Immature natural killer cell (primary cell): ENCODE measurements around the gene ALOX12. TPM values are rescaled to one million over a fixed set of nuclear protein-coding genes. Genes with fewer than 3 reads are reported as not detected.
"Not testable (repeated sequence)": the region's sequence is repeated elsewhere in the genome, so short reads cannot be mapped to it uniquely, and the experiment has no call there.

Experiments used
- DNase-seq, 3 donors: peaks; one replicate each; pipeline ENCODE4 v3.0.0; 2022; ENCODE audit warnings: mixed read lengths in 1 of 3
- H3K27ac Mint-ChIP-seq, 6 donors: one replicate each; pipeline ENCODE4 v1.8.0; 2020; ENCODE audit warnings: mixed read lengths in 6 of 6, mild to moderate bottlenecking in 5 of 6, inconsistent platforms in 4 of 6, moderate library complexity in 3 of 6
- H3K27me3 Mint-ChIP-seq, 3 donors: one replicate each; pipeline ENCODE4 v1.8.0; 2020 to 2021; ENCODE audit warnings: low read depth in 3 of 3, mild to moderate bottlenecking in 3 of 3, mixed read lengths in 3 of 3, moderate library complexity in 3 of 3, inconsistent platforms in 1 of 3
- H3K36me3 Mint-ChIP-seq, 3 donors: one replicate each; pipeline ENCODE4 v1.8.0; 2020; ENCODE audit warnings: mixed read lengths in 3 of 3, inconsistent platforms in 2 of 3, mild to moderate bottlenecking in 2 of 3
- H3K4me1 Mint-ChIP-seq, 2 donors: one replicate each; pipeline ENCODE4 v1.8.0; 2020; ENCODE audit warnings: inconsistent platforms in 2 of 2, mild to moderate bottlenecking in 2 of 2, mixed read lengths in 2 of 2, moderate library complexity in 1 of 2
- H3K4me3 Mint-ChIP-seq, 5 donors: one replicate each; pipeline ENCODE4 v1.8.0; 2020; ENCODE audit warnings: mild to moderate bottlenecking in 5 of 5, mixed read lengths in 5 of 5, inconsistent platforms in 3 of 5, moderate library complexity in 3 of 5
- H3K9me3 Mint-ChIP-seq, 6 donors: one replicate each; pipeline ENCODE4 v1.8.0; 2020; ENCODE audit warnings: mild to moderate bottlenecking in 6 of 6, mixed read lengths in 6 of 6, inconsistent platforms in 4 of 6, moderate library complexity in 3 of 6
- polyA plus RNA-seq, 3 donors: library from polyadenylated mRNA; unstranded; fragments of 300-500 nt; fragmentation: Illumina TruSeq; gene quantifications; one replicate each; pipeline ENCODE4 v1.2.3, GENCODE V29; 2021

ALOX12 gene
- polyA plus RNA-seq, 3 donors from 2014 or later = 0.24 to 0.92 (median 0.83) TPM

GRCh38 chr17:7048968-7049367 lies 53.1 kb downstream of the ALOX12 start:
- H3K4me1 Mint-ChIP-seq = peaks cover 19 to 21% of the 10 kb centered on the region in 2 donors
- H3K9me3 Mint-ChIP-seq = no peaks in the 10 kb centered on the region
- no peak for DNase-seq
- H3K4me3 Mint-ChIP-seq = no peak overlapping the region
- H3K27me3 Mint-ChIP-seq = peaks cover under 1 to 8% (median 4%) of the 10 kb centered on the region in 3 donors
- no peaks in the 10 kb centered on the region for H3K36me3 Mint-ChIP-seq
- H3K27ac Mint-ChIP-seq = peak overlapping the region in 1 of 6 donors; percentile 40

DNA sequence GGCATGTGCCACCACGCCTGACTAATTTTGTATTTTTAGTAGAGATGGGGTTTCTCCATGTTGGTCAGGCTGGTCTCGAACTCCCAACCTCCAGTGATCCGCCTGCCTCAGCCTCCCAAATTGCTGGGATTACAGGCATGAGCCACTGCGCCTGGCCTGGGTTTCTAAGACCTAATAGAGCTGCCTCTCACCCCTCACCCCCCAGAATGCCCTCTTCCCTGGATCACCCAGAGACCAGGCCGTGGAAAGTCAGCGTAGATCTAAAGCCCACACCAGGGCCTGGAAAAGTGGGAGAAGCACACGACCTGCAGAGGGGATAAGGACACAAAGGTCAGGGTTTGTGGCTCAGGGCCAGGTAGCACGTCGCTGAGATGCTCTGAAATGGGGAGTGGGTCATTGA lies 54.7 kb downstream of the ALOX12 start:
- H3K4me1 Mint-ChIP-seq = peaks cover 19 to 21% of the 10 kb centered on the region in 2 donors
- not testable (repeated sequence) for H3K27me3 Mint-ChIP-seq

DNA sequence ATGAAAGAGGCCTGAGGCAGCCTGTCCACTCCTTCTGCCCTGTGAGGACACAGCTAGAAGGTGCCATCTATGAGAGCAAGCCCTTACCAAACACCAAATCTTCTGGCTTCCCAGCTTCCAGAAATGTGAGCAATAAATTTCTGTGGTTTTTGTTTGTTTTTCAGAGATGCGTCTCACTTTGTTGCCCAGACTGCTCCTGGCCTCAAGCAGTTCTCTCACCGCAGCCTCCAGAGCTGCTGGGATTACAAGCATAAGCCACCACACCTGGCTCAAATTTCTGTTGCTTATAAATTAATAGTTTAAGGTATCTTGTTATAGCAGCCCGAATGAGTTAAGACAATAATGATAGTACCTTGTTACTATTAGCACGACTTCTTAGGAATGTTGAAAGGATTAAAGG lies 60.5 kb downstream of the ALOX12 start:
- H3K4me1 Mint-ChIP-seq = peaks cover 0 to 2% of the 10 kb centered on the region in 2 donors
- H3K9me3 Mint-ChIP-seq = no peaks in the 10 kb centered on the region
- H3K27me3 Mint-ChIP-seq = peaks cover 0 to 6% (median 1%) of the 10 kb centered on the region in 3 donors
- H3K4me3 Mint-ChIP-seq = no peak overlapping the region
- H3K27ac Mint-ChIP-seq = no peak overlapping the region
- no peak for DNase-seq
- no peaks in the 10 kb centered on the region for H3K36me3 Mint-ChIP-seq

More for the DNA sequence above, 54.7 kb downstream of the ALOX12 start:
- H3K36me3 Mint-ChIP-seq, H3K9me3 Mint-ChIP-seq, DNase-seq, H3K27ac Mint-ChIP-seq, H3K4me3 Mint-ChIP-seq: not testable (repeated sequence)

- Mint-ChIP-seq H3K27ac (no peak overlapping the region), H3K36me3 (peaks cover 0 to 3% (median 0%) of the 10 kb centered on the region in 3 donors), H3K4me1 (no peaks in the 10 kb centered on the region), H3K27me3 (peaks cover 1 to 12% (median 6%) of the 10 kb centered on the region in 3 donors), H3K9me3 (no peaks in the 10 kb centered on the region), H3K4me3 (no peak overlapping the region)
- no peak for DNase-seq
These were observed 63.1 kb downstream of the ALOX12 start for GRCh38 chr17:7058831-7059447.

Other genes starting within 250 kb of the ALOX12 start
- 10 to 100 TPM in 2 of 3 donors, 1 to 10 TPM in 1; 9.7 to 79.6 (median 39.2) TPM for gene XAF1, start 240.0 kb upstream of the ALOX12 start, polyA plus RNA-seq
- not detected for gene FBXO39, start 219.8 kb upstream of the ALOX12 start, polyA plus RNA-seq
- gene TEKT1, start 164.3 kb upstream of the ALOX12 start, polyA plus RNA-seq = not detected
- gene RNASEK, start 16.6 kb downstream of the ALOX12 start, polyA plus RNA-seq = 100 to 1,000 TPM; 449 to 922 (median 670) TPM
- gene BCL6B, start 27.0 kb downstream of the ALOX12 start, polyA plus RNA-seq = under 1 TPM in 1 of 3 donors, not detected in 2; 0.10 TPM
- gene SLC16A13, start 40.0 kb downstream of the ALOX12 start, polyA plus RNA-seq = 1 to 10 TPM in 2 of 3 donors, under 1 TPM in 1; 0.49 to 2.6 (median 2.1) TPM
- 1 to 10 TPM; 1.2 to 3.9 (median 3.1) TPM for gene SLC16A11, start 48.0 kb downstream of the ALOX12 start, polyA plus RNA-seq
- 10 to 100 TPM in 2 of 3 donors, under 1 TPM in 1; 0.72 to 13.5 (median 11.7) TPM for gene CLEC10A, start 84.2 kb downstream of the ALOX12 start, polyA plus RNA-seq
- gene ASGR2, start 118.8 kb downstream of the ALOX12 start, polyA plus RNA-seq = 1 to 10 TPM in 1 of 3 donors, under 1 TPM in 1, not detected in 1; 0.57 to 3.2 TPM
- under 1 TPM; 0.55 to 0.84 (median 0.81) TPM for gene ASGR1, start 183.3 kb downstream of the ALOX12 start, polyA plus RNA-seq
- under 1 TPM in 1 of 3 donors, not detected in 2; 0.36 TPM for gene DLG4, start 223.8 kb downstream of the ALOX12 start, polyA plus RNA-seq
- gene ACADVL, start 223.9 kb downstream of the ALOX12 start, polyA plus RNA-seq = 100 to 1,000 TPM; 138 to 180 (median 141) TPM
- 10 to 100 TPM; 19.4 to 28.5 (median 25.2) TPM for gene DVL2, start 238.5 kb downstream of the ALOX12 start, polyA plus RNA-seq
- 10 to 100 TPM; 11.9 to 41.4 (median 17.7) TPM for gene PHF23, start 243.4 kb downstream of the ALOX12 start, polyA plus RNA-seq
- 100 to 1,000 TPM; 764 to 982 (median 905) TPM for gene GABARAP, start 246.4 kb downstream of the ALOX12 start, polyA plus RNA-seq